HG03103 (cell line): ENCODE data around the gene PGS1.

Source experiments
- ATAC-seq: cut with Tn5 transposase; IDR thresholded peaks from one replicate; pipeline ENCODE4 v1.9.1; 2021; ENCODE audit warnings: low read depth; ENCODE audit not compliant: unreplicated experiment

Gene PGS1

DNA sequence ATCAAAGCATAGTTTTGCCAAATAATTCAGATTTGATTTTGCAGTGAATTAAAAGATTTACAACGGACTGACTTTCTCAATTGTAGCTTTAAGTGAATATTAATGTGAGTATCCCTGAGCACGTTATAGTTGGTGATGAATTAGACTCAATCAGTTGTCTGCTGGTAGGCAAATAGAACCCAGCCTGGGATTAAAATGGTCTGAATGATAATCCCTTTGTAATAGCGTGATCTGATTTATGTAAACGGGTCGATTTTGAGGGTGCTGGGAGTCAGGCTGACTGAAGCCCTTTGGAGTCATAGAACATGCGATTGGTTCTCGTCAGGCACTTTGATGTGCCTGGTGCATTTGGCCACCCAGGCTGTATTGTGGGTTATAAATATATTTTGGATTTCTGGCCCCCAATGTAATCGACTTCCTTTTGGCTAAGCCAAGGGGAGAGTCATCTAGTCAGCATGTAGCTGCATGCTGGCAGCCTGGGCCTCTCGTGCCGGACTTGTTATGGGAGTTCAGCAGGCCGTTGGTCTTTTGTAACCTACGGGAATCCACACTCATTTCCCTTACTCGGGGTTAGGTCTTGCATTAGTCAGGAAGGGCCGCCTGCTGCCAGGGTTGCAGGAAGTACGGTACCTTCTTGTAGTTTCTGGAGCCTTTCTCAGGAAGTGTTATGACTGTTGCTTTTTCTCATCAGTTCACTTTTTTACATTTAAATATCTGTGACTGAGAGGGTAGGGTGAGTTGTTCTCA is 5.4 kb downstream of the PGS1 start:
- ATAC-seq: no peak

DNA sequence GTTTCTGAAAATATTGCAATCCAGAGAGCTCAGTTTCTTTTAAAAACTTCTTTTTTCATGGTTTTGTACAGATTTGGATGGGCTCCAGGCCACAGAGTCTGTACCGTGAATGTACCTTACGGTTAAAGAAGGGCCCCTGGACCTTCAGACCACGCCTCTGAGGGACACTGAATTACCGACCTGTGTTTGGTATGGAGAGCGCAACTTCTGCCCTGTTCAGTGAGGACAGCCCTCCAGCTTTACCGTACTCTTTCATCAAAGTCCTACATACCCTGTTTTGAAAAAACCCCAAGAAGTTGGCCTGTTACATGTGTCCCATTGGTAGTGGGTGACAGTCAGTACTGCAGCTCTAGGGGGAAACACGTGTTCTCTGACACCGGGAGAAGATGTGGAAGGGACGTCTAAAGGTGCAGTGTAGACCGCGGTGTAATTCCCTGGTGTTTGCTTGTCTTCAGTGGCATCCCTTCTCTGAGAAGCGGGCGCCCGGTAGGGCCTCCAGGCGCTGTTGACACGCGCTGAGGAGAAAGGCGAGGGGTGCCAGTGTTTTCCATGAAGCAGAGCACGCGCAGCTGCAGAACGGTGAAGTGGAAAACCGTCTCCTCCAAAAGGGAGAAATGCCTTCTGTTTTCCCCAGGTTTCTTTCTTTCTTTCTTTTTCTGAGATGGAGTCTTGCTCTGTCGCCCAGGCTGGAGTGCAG is 6.2 kb downstream of the PGS1 start:
- no peak for ATAC-seq

DNA sequence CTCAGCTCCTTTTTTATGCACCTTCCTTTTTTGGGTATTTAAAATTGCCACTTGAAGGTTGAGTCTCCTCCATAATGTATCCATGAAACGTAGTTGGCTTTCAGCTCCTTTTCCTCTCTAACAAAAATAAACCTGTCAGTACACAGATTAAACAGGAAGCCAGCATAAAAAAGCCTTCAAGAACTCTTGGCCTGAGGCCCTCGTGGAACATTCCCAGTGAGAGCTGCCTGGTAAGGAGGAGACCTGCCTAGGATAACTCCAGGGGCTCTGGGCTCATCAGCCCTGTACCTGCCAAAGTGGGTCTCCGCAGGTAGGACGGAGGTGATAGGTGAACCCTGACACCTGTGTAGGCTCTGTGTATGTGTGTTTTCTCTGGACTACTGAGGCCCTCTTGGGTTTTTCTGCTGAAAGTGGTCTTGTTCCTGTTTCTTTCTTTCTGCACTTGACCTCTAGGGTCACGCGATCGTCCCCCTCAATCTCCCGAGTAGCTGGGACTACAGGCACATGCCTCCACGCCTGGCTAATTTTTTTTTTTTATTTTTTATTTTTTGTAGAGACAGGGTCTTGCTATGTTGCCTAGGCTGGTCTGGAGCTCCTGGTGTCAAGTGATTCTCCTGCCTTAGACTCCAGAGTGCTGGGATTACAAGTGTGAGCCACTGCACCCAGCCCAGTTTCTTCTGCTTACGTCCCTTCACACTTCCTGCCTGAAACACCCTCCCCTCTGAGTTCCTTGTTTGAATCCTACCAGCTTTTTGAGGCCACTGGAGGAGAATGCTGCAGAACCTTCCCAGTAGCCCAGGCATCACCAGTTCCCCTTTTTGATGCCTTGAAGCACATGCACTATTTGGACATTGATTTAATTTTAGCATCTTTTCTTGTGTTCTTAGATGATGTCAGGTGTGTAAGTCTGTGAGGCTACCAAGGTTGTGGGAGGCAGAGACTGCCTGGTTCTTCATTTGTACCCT is 9.8 kb downstream of the PGS1 start:
- ATAC-seq: no peak

DNA sequence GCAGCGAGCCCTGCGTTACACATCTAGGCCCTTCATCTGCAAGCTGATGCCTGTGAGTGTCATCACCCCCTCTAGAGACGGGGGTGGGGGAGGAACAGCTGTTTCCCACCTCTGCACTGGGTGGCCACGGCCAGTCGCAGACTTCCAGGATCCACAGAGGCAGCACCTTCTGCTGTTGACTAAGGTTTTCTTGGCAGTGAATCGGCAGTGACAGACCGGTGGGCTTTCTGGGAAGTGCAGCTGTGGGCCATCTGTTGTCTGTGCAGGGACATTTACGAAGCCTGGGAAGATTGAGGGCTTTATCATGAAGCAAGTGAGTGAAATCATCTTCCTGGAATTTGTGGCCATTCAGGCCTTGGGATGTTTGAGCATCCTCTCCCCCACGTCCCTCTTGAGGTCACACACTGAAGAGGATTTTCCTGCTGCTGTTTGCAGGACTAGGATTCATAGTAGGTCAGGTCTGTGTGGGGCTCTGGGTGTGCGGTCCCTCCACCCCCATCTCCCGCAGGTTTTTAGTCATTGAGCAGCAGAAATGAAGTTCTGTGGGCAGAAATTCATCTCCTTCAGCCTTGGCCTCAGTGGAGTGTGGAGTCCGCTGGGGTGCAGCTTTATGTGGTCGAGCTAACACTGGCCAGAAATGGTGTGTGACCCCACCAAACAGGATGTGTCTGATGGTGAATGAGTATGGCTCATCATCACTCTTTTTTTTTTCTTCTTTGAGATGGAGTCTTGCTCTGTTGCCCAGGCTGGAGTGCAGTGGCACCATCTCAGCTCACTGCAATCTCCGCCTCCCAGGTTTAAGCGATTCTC is 12.0 kb downstream of the PGS1 start:
- ATAC-seq: no peak

DNA sequence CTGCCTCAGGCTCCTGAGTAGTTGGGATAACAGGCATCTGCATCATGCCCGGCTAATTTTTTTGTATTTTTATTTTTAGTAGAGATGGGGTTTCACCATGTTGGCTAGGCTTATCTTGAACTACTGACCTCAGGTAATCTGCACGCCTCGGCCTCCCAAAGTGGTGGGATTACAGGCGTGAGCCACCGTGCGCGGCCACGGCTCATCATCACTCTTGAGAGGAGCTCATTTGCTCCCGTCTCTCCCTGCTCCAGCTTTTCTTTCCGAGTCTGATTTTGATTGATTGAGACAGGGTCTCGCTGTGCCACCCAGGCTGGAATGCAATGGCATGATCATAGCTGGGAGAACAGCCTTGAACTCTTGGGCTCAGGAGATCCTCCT is 12.6 kb downstream of the PGS1 start:
- no peak for ATAC-seq

DNA sequence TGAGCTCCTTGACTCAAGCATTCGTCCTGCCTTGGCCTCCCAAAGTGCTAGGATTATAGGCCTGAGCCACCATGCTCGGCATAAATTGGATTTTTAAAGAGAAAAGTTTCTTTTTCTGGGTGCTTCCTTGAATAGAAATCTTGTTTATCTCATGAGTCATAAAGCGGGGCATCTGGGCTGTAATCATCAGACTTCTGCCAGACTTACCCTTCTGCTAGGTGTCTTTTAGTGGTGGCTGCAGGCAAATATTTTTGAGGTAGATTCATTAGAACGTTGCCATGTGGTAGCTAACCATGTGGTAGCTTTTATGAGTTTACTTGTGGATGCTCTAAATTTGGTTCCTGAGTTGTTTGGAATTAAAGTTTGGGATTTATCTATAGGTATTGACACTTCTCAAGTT is 13.4 kb downstream of the PGS1 start:
- no peak for ATAC-seq

DNA sequence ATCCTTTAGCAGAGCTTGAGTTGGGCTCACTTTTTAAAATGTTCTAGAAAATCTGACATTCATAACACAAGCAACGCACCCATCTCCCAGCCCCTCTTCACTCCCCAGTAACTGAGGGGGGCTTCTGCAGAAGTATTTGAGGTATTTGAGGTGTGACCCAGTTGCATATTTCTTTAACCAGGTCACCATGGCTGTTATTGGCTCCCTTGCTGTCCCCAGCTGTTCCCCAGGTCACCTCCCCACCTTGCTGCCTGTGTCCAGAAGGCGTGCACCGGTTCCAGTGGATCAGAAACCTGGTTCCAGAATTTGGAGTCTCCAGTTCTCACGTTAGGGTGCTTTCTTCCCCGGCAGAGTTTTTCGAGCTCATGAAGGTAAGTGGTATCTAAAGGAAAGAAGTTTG is 13.8 kb downstream of the PGS1 start:
- no peak for ATAC-seq

DNA sequence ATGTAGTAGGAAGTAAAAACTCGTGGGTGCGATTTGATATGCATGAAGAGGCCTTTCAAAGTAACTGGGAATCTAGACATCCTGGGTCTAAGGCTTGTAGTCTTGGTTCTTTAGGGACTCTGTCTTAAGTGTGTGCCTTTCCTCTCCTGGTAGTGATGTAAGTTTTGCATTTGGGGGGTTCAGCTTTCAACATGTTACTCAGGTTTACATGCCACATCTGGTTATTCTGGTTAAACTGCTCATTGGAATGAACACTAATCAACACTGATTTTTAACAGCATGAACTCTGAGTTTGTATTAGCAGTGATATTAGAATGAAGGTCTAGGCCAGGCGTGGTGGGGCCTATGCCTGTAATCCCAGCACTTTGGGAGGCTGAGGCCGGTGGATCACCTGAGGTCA is 15.1 kb downstream of the PGS1 start:
- no peak for ATAC-seq

DNA sequence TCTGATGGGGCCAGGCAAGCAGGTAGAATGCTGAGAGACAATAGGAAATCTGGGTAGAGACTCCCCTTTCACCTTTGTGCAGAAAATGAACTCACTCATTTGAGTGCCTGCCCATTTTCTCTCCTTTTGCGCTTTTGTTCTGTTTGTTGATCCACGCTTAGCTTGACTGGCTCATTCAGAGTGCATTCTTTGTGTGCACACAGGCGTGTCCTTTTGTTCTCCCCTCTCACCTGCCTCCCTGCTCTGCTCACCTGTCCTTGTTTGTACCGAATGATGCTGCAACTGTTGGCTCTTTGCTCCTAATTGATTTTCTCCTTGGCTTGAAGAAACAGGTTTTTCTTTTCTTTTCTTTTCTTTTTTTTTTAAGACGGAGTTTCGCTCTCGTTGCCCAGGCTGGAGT is 15.8 kb downstream of the PGS1 start:
- no peak for ATAC-seq

DNA sequence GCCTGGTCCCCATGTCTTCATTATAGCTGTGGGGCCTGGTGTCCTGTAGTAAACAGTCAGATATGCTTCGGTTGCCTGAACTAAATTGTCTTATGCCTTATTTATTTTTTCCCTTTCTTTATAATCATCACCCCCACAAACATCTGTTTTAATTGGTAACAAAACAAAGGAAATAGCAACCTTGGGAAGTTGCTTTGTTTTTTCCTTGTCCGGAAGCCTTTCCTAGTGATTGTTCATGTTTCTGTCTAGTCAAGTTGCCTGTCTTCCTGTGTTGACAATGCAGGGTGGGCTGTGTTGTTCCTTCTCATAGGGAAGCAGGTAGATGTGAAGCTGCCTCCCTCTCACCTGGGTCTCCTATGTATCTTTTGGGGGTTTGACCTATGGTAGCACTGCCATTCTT is 16.7 kb downstream of the PGS1 start:
- no peak for ATAC-seq

DNA sequence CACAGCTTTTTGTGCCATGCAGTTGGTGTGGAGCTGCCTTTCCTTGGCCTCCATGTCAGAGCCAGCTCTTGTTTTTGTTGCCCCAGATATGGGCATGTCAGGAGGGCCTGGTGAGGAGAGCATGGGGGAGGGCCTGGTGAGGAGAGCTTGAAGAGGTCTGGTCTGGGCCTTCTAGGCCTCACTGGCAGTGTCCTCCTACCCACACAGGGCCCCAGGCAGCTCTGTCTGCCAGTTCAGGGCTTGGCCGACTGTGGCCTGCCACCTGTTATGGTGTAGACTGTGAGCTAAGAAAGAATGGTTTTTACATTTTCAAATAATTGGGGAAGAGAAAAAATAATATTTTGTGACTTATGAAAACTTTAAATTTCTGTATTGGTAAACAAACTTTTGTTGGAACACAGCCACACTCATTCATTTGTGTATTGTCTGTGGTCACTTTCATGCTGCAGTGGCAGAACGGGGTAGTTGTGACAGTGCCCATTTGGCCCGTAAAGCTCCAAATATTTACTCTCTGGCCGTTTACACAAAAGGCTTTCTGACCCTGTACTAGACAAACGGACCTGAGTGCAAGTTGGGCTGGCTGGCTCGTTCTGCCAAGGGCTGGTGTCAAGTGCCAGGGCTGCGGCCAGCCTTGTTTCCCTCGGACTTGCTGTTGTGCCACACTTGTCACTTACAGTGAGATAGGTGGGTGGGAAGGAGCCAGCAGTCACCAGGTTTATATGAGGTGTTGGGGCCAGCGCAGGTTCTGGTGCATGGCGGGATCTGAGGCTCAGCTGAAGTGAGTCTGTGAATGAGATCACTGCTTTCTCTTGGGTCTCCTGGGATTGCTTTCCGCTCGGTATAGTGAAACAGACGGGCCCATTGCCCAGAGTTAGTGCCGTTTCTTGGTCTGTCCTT is 18.2 kb downstream of the PGS1 start:
- no peak for ATAC-seq

DNA sequence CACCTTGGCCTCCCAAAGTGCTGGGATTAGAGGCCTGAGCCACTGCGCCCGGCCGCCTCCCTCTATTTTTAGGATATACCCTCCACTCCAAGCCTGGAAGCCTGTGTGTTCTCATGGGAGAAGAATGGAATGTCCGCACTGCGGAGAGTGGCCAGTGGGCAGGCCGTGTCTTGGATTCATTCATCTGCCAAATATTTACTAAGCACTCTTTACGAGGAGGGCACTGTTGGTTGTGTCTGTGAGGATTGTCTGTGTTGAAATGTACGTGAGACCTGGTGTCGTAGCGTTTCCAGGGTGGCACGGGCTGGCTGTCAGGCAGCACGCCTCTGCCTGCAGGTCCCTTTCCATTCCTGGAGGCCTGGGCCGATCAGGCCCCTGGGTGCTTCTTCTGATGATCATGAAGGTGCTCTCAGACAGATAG is 19.2 kb downstream of the PGS1 start:
- no peak for ATAC-seq

DNA sequence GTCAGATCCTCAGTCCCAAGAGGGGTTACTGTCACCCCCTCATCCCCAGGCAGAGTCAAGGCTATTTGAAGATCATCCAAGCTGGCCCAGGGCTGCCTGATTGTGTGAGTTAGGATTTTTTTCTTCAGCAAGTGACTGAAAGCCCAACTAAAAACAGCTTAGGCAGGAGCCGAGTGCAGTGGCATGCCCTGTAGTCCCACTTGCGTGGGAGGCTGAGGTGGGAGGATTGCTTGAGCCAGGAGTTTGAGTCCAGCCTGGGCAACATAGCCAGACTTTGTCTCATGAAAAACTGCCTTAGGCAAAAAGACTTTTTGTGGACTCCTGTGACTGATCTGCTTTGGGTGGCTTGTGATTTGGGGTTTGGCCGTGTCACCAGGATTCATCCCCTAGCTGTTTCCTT is 19.9 kb downstream of the PGS1 start:
- no peak for ATAC-seq

DNA sequence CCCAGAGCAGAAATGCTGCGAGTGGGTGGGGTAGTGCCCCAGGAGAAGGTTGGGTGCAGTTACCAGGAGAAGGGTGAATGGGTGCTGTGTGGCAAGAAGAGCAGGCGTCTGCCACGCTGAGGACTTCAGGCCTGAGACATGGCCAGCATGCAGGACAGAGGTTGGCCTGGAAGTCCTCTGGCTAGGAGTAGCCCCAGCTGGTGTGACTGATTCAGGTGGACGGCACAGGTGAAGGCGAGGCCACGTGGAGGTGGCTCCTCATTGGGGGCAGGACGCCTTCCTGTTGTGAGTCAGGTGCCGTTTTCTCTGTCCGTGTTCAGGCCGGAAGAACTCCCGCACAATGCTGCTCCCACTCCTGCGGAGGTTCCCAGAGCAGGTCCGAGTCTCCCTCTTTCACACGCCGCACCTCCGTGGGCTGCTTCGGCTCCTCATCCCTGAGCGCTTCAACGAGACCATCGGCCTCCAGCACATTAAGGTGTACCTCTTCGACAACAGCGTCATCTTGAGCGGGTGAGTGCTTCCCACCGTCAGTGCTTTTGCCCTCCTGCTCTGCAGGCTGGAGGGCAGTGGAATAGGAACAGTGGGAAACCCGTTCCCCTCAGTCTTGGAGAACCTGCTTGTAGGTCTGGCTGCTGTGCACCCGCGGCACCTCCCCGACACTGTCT is 20.7 kb downstream of the PGS1 start:
- no peak for ATAC-seq

DNA sequence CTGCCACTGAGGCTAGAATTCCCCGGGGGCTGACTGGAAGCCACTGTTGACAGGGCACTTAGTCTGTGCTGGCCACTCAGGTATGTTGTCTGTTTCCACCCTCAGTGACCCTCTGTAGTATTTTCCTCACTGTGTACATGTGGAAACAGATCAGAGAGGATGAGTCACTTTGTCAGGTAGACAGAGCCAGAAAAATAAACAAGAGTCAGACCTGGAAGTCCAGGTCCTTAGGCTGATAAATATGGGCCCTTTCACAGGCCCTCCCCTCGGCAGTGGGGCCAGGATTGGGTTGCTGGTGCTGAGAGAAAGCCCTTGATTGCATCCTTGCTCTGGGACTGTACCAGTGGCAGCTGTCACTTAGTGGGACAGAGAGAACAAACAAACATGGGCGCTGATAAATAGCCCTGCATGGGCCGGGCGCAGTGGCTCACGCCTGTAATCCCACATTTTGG is 21.3 kb downstream of the PGS1 start:
- no peak for ATAC-seq

DNA sequence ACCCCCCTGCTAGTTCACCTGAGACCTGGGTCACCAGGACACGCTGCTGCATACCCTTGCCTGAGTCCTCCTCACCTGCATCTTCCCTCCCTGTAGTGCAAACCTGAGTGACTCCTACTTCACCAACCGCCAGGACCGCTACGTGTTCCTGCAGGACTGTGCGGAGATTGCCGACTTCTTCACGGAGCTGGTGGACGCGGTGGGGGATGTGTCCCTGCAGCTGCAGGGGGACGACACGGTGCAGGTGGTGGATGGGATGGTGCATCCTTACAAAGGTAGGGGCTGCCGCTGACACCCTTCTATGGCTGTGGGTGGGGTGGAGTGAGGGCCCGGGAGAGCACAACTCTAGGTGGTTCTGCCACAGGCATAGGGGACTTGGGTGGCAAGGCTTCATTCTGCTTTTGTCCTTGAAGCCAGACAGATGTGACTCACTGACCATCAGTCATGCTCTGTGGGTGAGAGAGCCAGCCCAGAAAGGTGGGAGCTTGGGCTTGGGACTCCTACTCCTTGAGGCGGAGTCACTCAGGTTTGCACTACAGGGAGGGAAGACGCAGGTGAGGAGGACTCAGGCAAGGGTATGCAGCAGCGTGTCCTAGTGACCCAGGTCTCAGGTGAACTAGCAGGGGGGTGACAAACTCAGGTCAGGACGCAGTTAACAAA is 22.3 kb downstream of the PGS1 start:
- no peak for ATAC-seq

DNA sequence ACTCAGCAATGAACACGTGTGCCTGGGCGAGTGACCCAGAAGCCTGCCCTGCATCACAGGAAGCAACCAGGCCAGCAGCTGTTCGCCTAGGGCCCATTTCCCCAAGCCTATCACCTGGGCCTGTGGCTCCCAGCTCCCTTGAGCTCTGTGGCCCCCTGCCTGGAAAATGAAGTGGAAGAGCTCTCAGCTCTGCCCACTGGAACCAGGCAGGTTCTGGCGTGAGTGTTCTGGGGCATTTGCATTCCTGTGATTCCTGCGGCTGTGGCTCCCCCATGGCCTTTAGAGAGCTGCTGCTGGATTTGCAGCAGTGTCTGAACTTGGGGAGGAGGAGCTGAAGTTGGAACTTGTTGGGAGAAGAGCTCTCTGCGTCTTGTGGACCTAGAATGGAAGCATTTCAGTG is 22.8 kb downstream of the PGS1 start:
- no peak for ATAC-seq

DNA sequence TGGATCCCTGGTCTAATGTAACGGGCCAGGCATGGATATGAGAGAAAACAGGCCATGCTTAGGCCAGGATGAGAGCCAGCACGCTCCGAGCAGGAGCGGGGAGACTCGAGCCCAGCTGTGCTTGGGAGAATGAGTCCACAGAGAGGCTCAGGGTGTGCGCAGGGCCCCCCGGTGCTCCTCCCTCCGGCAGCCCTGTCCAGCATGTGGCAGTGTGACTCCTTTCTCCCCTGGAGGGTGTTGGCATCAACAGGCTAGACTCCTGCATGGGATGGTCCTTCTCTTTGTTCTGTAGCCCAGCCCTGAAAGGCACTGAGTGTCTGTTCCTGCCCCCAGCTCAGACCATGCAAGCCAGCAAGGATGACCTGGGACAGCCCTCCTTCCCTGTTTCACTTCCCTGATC is 23.4 kb downstream of the PGS1 start:
- no peak for ATAC-seq
